Central memory CD4-positive, alpha-beta T cell (primary cell): ENCODE measurements around the gene SPATA2.

Source experiments
- DNase-seq: peaks from one replicate; pipeline ENCODE4 v3.0.0; 2022

The SPATA2 gene

GRCh38 chr20:49935746-49936152 is 20.4 kb upstream of the SPATA2 start:
- DNase-seq, result no peak

GRCh38 chr20:49929142-49929494 is 13.8 kb upstream of the SPATA2 start:
- DNase-seq, result no peak

- peak; percentile 73 for DNase-seq
Observed at GRCh38 chr20:49928411-49929141, 13.2 kb upstream of the SPATA2 start.

GRCh38 chr20:49925901-49926454 is 10.6 kb upstream of the SPATA2 start:
- DNase-seq, result no peak

- no peak for DNase-seq
Observed at GRCh38 chr20:49924247-49924646, 8.9 kb upstream of the SPATA2 start.

- DNase-seq, result no peak
Observed at GRCh38 chr20:49919461-49919860, 4.1 kb upstream of the SPATA2 start.

- no peak for DNase-seq
Observed at GRCh38 chr20:49919009-49919408, 3.7 kb upstream of the SPATA2 start.

GRCh38 chr20:49918446-49918845 is 3.1 kb upstream of the SPATA2 start:
- no peak for DNase-seq

GRCh38 chr20:49916146-49917002 is 1.0 kb upstream of the SPATA2 start:
- DNase-seq, result no peak

GRCh38 chr20:49915118-49915379 is 280 bp downstream of the SPATA2 start:
- no peak for DNase-seq

GRCh38 chr20:49914310-49915117 is 815 bp downstream of the SPATA2 start:
- DNase-seq, result no peak

GRCh38 chr20:49913399-49914047 is 1.8 kb downstream of the SPATA2 start:
- no peak for DNase-seq

GRCh38 chr20:49910340-49910706 is 5.0 kb downstream of the SPATA2 start:
- no peak for DNase-seq

GRCh38 chr20:49909499-49910339 is 5.6 kb downstream of the SPATA2 start:
- no peak for DNase-seq

- DNase-seq, result no peak
Observed at GRCh38 chr20:49908258-49908565, 7.1 kb downstream of the SPATA2 start.

- DNase-seq, result no peak
Observed at GRCh38 chr20:49907405-49908257, 7.7 kb downstream of the SPATA2 start.

GRCh38 chr20:49906615-49907154 is 8.6 kb downstream of the SPATA2 start:
- DNase-seq, result no peak

GRCh38 chr20:49906101-49906604 is 9.2 kb downstream of the SPATA2 start:
- DNase-seq, result no peak

GRCh38 chr20:49905415-49906091 is 9.8 kb downstream of the SPATA2 start:
- no peak for DNase-seq
